KMS-11 (cell line): Measurements from ENCODE around the gene SKI.

Source experiments
- H2AFZ ChIP-seq: fragments of 200-600 bp; sonication (generic); 2 replicates; pipeline ENCODE4 v1.6.1; 2016; ENCODE audit warnings: antibody characterized with exemption, mixed run types, low read depth
- H3K27ac ChIP-seq: fragments of 200-600 bp; sonication (generic); 2 replicates; pipeline ENCODE4 v1.6.1; 2016; ENCODE audit warnings: mild to moderate bottlenecking, mixed run types
- H3K27me3 ChIP-seq: fragments of 200-600 bp; sonication (generic); 2 replicates; pipeline ENCODE4 v1.6.1; 2017; ENCODE audit warnings: mild to moderate bottlenecking, low read depth, mixed run types, moderate library complexity; ENCODE audit not compliant: insufficient read depth
- H3K36me3 ChIP-seq: fragments of 200-600 bp; sonication (generic); 2 replicates; pipeline ENCODE4 v1.6.1; 2017; ENCODE audit warnings: mild to moderate bottlenecking, mixed run types; ENCODE audit not compliant: insufficient read depth
- H3K4me1 ChIP-seq: fragments of 200-600 bp; sonication (generic); 2 replicates; pipeline ENCODE4 v1.6.1; 2016; ENCODE audit warnings: mild to moderate bottlenecking, low read depth, mixed run types; ENCODE audit not compliant: poor library complexity, severe bottlenecking
- H3K4me2 ChIP-seq: fragments of 200-600 bp; sonication (generic); 2 replicates; pipeline ENCODE4 v1.7.0; 2016; ENCODE audit warnings: mild to moderate bottlenecking, mixed run types
- H3K4me3 ChIP-seq: fragments of 200-600 bp; sonication (generic); IDR thresholded peaks from 2 replicates; pipeline ENCODE4 v1.6.1; 2017; ENCODE audit warnings: low read depth, low read length, mixed read lengths; ENCODE audit not compliant: insufficient read depth
- H3K79me2 ChIP-seq: fragments of 200-600 bp; sonication (generic); 2 replicates; pipeline ENCODE4 v1.6.1; 2016; ENCODE audit warnings: low read depth, mixed run types; ENCODE audit not compliant: insufficient read depth
- H3K9ac ChIP-seq: fragments of 200-600 bp; sonication (generic); 2 replicates; pipeline ENCODE4 v1.6.1; 2016; ENCODE audit warnings: mild to moderate bottlenecking, mixed run types
- H4K20me1 ChIP-seq: fragments of 200-600 bp; sonication (generic); 2 replicates; pipeline ENCODE4 v1.6.1; 2016; ENCODE audit warnings: mild to moderate bottlenecking, mixed run types; ENCODE audit not compliant: insufficient read depth
- CTCF ChIP-seq: fragments of 200-600 bp; sonication (generic); conservative IDR thresholded peaks from 2 replicates; pipeline ENCODE4 v1.6.1; 2017; ENCODE audit warnings: low read depth, mild to moderate bottlenecking, antibody characterized with exemption, low read length, moderate library complexity, mixed read lengths

SKI gene

GRCh38 chr1:2251786-2252185, 23.7 kb downstream of the SKI start:
- no peak for TF ChIP-seq CTCF
- Histone ChIP-seq H3K27me3 (peaks cover 18% of the 10 kb centered on the region; the same call in 1 of the 2 replicates), H4K20me1 (no peaks in the 10 kb centered on the region), H3K4me2 (no peak overlapping the region), H3K4me1 (no peaks in the 10 kb centered on the region), H3K79me2 (no peaks in the 10 kb centered on the region), H2AFZ (no peak overlapping the region), H3K9ac (no peak overlapping the region), H3K27ac (no peak overlapping the region), H3K4me3 (no peak overlapping the region), H3K36me3 (no peaks in the 10 kb centered on the region)

- no peak overlapping the region for H3K4me2 ChIP-seq
- H2AFZ ChIP-seq, result no peak overlapping the region
- H3K27me3 ChIP-seq, result peaks cover 14% of the 10 kb centered on the region; the same call in 1 of the 2 replicates
- H3K27ac ChIP-seq, result no peak overlapping the region
- H3K36me3 ChIP-seq, result no peaks in the 10 kb centered on the region
- no peak overlapping the region for H3K4me3 ChIP-seq
- no peaks in the 10 kb centered on the region for H3K4me1 ChIP-seq
- no peak for TF ChIP-seq CTCF
- H3K9ac ChIP-seq, result no peak overlapping the region
- H4K20me1 ChIP-seq, result no peaks in the 10 kb centered on the region
- H3K79me2 ChIP-seq, result no peaks in the 10 kb centered on the region
Measured at GRCh38 chr1:2252423-2252822, 24.3 kb downstream of the SKI start.

- Histone ChIP-seq H3K4me1 (no peaks in the 10 kb centered on the region), H3K4me3 (no peak overlapping the region), H2AFZ (no peak overlapping the region), H4K20me1 (no peaks in the 10 kb centered on the region), H3K9ac (no peak overlapping the region), H3K79me2 (no peaks in the 10 kb centered on the region), H3K36me3 (no peaks in the 10 kb centered on the region), H3K4me2 (no peak overlapping the region), H3K27ac (no peak overlapping the region), H3K27me3 (peaks cover 17% of the 10 kb centered on the region; the same call in 1 of the 2 replicates)
- no peak for TF ChIP-seq CTCF
Measured at GRCh38 chr1:2253036-2253796, 25.1 kb downstream of the SKI start.

GRCh38 chr1:2253797-2254480, 25.8 kb downstream of the SKI start:
- no peaks in the 10 kb centered on the region for H4K20me1 ChIP-seq
- peaks cover 15% of the 10 kb centered on the region; the same call in 1 of the 2 replicates for H3K27me3 ChIP-seq
- no peak overlapping the region for H3K9ac ChIP-seq
- no peak overlapping the region for H3K4me3 ChIP-seq
- no peaks in the 10 kb centered on the region for H3K36me3 ChIP-seq
- H3K27ac ChIP-seq, result no peak overlapping the region
- H3K79me2 ChIP-seq, result no peaks in the 10 kb centered on the region
- no peak for TF ChIP-seq CTCF
- no peak overlapping the region for H2AFZ ChIP-seq
- H3K4me2 ChIP-seq, result no peak overlapping the region
- H3K4me1 ChIP-seq, result no peaks in the 10 kb centered on the region
